H1 (cell line): ENCODE results near the gene KLHL21. TPM values are rescaled to one million over a fixed set of nuclear protein-coding genes. Genes with fewer than 3 reads are reported as not detected.

Experiments
- CTCF ChIA-PET: fragments of 300-600 bp; sonication (Branson Sonifier 250); formaldehyde crosslinking; loops from one replicate; lab custom pipeline; 2021; ENCODE audit not compliant: partially characterized antibody; lab: Charles Lee
- POLR2A ChIA-PET: fragments of 300-600 bp; sonication (Branson Sonifier 250); formaldehyde crosslinking; loops from one replicate; lab custom pipeline; 2021; ENCODE audit warnings: inconsistent platforms; ENCODE audit not compliant: partially characterized antibody; lab: Charles Lee
- DNase-seq, 2 experiments: peaks; one replicate each; pipeline versions ENCODE4 v3.0.0 to v3.0.0-alpha.2; 2010 to 2022; ENCODE audit warnings: low spot score in 2 of 2, low read depth in 1 of 2, mixed read lengths in 1 of 2
- FAIRE-seq: peaks from 2 replicates; lab custom pipeline; 2011; peaks lifted over from hg19 to GRCh38; lab: Jason Lieb, UNC
- H2AFZ ChIP-seq: 2 replicates; pipeline ENCODE4 v1.8.1; 2012; ENCODE audit warnings: low read length, inconsistent platforms
- H2AK5ac ChIP-seq: 2 replicates; pipeline ENCODE4 v1.6.1; 2013; ENCODE audit warnings: low read depth, low read length
- H2BK120ac ChIP-seq: replicated peaks from 2 replicates; pipeline ENCODE3; 2013; ENCODE audit warnings: low read depth, low read length, inconsistent platforms
- H2BK12ac ChIP-seq: 2 replicates; pipeline ENCODE4 v1.6.1; 2013; ENCODE audit warnings: low read depth, low read length
- H2BK15ac ChIP-seq: 2 replicates; pipeline ENCODE4 v1.6.1; 2013; ENCODE audit warnings: low read length
- H2BK20ac ChIP-seq: 2 replicates; pipeline ENCODE4 v1.6.1; 2013; ENCODE audit warnings: low read length
- H2BK5ac ChIP-seq: 2 replicates; pipeline ENCODE4 v1.6.1; 2013; ENCODE audit warnings: low read depth, low read length
- H3K14ac ChIP-seq: 2 replicates; pipeline ENCODE4 v1.6.1; 2013; ENCODE audit warnings: inconsistent platforms; ENCODE audit not compliant: insufficient read length
- H3K18ac ChIP-seq: 2 replicates; pipeline ENCODE4 v1.6.1; 2013; ENCODE audit warnings: low read length; ENCODE audit errors: extremely low read depth
- H3K23ac ChIP-seq: 2 replicates; pipeline ENCODE4 v1.6.1; 2013; ENCODE audit warnings: inconsistent platforms; ENCODE audit not compliant: insufficient read length
- H3K23me2 ChIP-seq: 2 replicates; pipeline ENCODE4 v1.6.1; 2013; ENCODE audit warnings: low read depth, low read length
- H3K27ac ChIP-seq: 2 replicates; pipeline ENCODE4 v1.6.1; 2011; ENCODE audit warnings: low read depth, low read length, inconsistent platforms
- H3K27me3 ChIP-seq, 4 experiments: replicated peaks in 1 of 4; 1 replicate in 1 of 4; 2 replicates in 3 of 4; pipeline versions ENCODE4 v1.6.1 to v1.8.1; 2011 to 2013; ENCODE audit warnings: low read length in 3 of 4, mild to moderate bottlenecking in 3 of 4, inconsistent platforms in 2 of 4, mixed read lengths in 2 of 4, moderate library complexity in 1 of 4; ENCODE audit not compliant: control insufficient read depth in 3 of 4, insufficient read depth in 3 of 4; ENCODE audit errors: extremely low read depth in 1 of 4
- H3K36me3 ChIP-seq, 4 experiments: 2 replicates each; pipeline versions ENCODE4 v1.6.1 to v1.8.1; 2011 to 2013; ENCODE audit warnings: mild to moderate bottlenecking in 4 of 4, low read length in 3 of 4, moderate library complexity in 2 of 4, control low read depth in 1 of 4, inconsistent platforms in 1 of 4; ENCODE audit not compliant: insufficient read depth in 4 of 4, control insufficient read depth in 2 of 4
- H3K4ac ChIP-seq: replicated peaks from 2 replicates; pipeline ENCODE3; 2013; ENCODE audit warnings: low read length, low read depth, mixed read lengths, inconsistent platforms; ENCODE audit not compliant: insufficient read length
- H3K4me1 ChIP-seq, 4 experiments: replicated peaks in 1 of 4; 1 replicate in 1 of 4; 2 replicates in 3 of 4; pipeline versions ENCODE4 v1.6.1 to v1.8.1; 2011 to 2013; ENCODE audit warnings: low read length in 3 of 4, inconsistent platforms in 2 of 4, mixed read lengths in 1 of 4; ENCODE audit not compliant: insufficient read depth in 4 of 4, control insufficient read depth in 3 of 4
- H3K4me2 ChIP-seq, 2 experiments: 2 replicates each; pipeline versions ENCODE4 v1.6.1 to v1.8.1; 2011 to 2013; ENCODE audit warnings: low read depth in 2 of 2, low read length in 2 of 2, control low read depth in 1 of 2, inconsistent platforms in 1 of 2, mild to moderate bottlenecking in 1 of 2; ENCODE audit not compliant: insufficient read depth in 1 of 2
- H3K4me3 ChIP-seq, 4 experiments: fragments of 200-600, 300-600 bp in 1 of 4; sonication (generic), shearing (Covaris generic), sonication (Bioruptor Twin) in 1 of 4; 2 replicates each; pipeline versions ENCODE4 v1.5.1 to v1.8.1; 2011 to 2016; ENCODE audit warnings: low read length in 4 of 4, low read depth in 3 of 4, control low read depth in 2 of 4, inconsistent platforms in 2 of 4, mild to moderate bottlenecking in 2 of 4, mixed read lengths in 1 of 4, moderate library complexity in 1 of 4; ENCODE audit not compliant: insufficient read depth in 2 of 4; ENCODE audit errors: extremely low read depth in 1 of 4
- H3K56ac ChIP-seq: replicated peaks from 2 replicates; pipeline ENCODE3; 2013; ENCODE audit warnings: low read depth, mild to moderate bottlenecking, mixed read lengths, low read length, inconsistent platforms; ENCODE audit not compliant: insufficient read length
- H3K79me1 ChIP-seq: 2 replicates; pipeline ENCODE4 v1.6.1; 2013; ENCODE audit warnings: low read depth, low read length, control low read depth
- H3K79me2 ChIP-seq, 2 experiments: 2 replicates each; pipeline versions ENCODE4 v1.6.1 to v1.8.1; 2012 to 2013; ENCODE audit warnings: low read length in 2 of 2, mild to moderate bottlenecking in 2 of 2, inconsistent platforms in 1 of 2; ENCODE audit not compliant: insufficient read depth in 2 of 2, control insufficient read depth in 1 of 2
- H3K9ac ChIP-seq, 4 experiments: replicated peaks in 1 of 4; 1 replicate in 1 of 4; 2 replicates in 3 of 4; pipeline versions ENCODE4 v1.6.1 to v1.8.1; 2011 to 2013; ENCODE audit warnings: low read depth in 3 of 4, low read length in 3 of 4, control low read depth in 2 of 4, mild to moderate bottlenecking in 2 of 4, moderate library complexity in 2 of 4, inconsistent platforms in 1 of 4; ENCODE audit errors: extremely low read depth in 1 of 4
- H3K9me3 ChIP-seq, 2 experiments: 2 replicates each; pipeline versions ENCODE4 v1.6.1 to v1.8.1; 2012 to 2013; ENCODE audit warnings: mild to moderate bottlenecking in 2 of 2, moderate library complexity in 2 of 2, control low read depth in 1 of 2, inconsistent platforms in 1 of 2, low read depth in 1 of 2, low read length in 1 of 2, mixed read lengths in 1 of 2; ENCODE audit not compliant: insufficient read depth in 2 of 2
- H4K20me1 ChIP-seq, 2 experiments: replicated peaks in 1 of 2; 2 replicates each; pipeline versions ENCODE3 to v1.8.1; 2011 to 2013; ENCODE audit warnings: inconsistent platforms in 2 of 2, low read length in 2 of 2, mild to moderate bottlenecking in 1 of 2; ENCODE audit not compliant: insufficient read depth in 2 of 2, control insufficient read depth in 1 of 2
- H4K5ac ChIP-seq: 2 replicates; pipeline ENCODE4 v1.6.1; 2013; ENCODE audit warnings: low read length, low read depth, mixed read lengths, inconsistent platforms; ENCODE audit not compliant: insufficient read length
- H4K8ac ChIP-seq: 2 replicates; pipeline ENCODE4 v1.8.0; 2013; ENCODE audit warnings: mild to moderate bottlenecking, moderate library complexity, low read length, inconsistent platforms; ENCODE audit not compliant: insufficient read depth; ENCODE audit errors: extremely low read depth
- H4K91ac ChIP-seq: replicated peaks from 2 replicates; pipeline ENCODE3; 2013; ENCODE audit warnings: low read length, mixed read lengths, inconsistent platforms; ENCODE audit not compliant: insufficient read length
- EP300 ChIP-seq, 2 experiments: IDR thresholded peaks; 1 replicate in 1 of 2; 2 replicates in 1 of 2; pipeline ENCODE4 v1.6.1; 2011 to 2012; ENCODE audit warnings: low read depth in 2 of 2, low read length in 2 of 2, mild to moderate bottlenecking in 2 of 2, borderline replicate concordance in 1 of 2, inconsistent platforms in 1 of 2, moderate library complexity in 1 of 2
- FOSL1 ChIP-seq: IDR thresholded peaks from 2 replicates; pipeline ENCODE4 v1.6.1; 2011; ENCODE audit warnings: mild to moderate bottlenecking, low read depth, low read length, moderate library complexity; ENCODE audit not compliant: insufficient read depth
- HDAC2 ChIP-seq, 2 experiments: fragments of 300-600 bp in 1 of 2; sonication (generic) in 1 of 2; IDR thresholded peaks; 2 replicates each; pipeline ENCODE4 v1.6.1; 2011 to 2012; ENCODE audit warnings: low read depth in 2 of 2, low read length in 2 of 2, mild to moderate bottlenecking in 2 of 2, moderate library complexity in 2 of 2, borderline replicate concordance in 1 of 2, inconsistent platforms in 1 of 2
- KDM4A ChIP-seq: IDR thresholded peaks from one replicate; pipeline ENCODE4 v1.7.1; 2012; ENCODE audit warnings: low read depth, mild to moderate bottlenecking, moderate library complexity, low read length, inconsistent platforms; ENCODE audit not compliant: severe bottlenecking
- RAD21 ChIP-seq, 2 experiments: IDR thresholded peaks in 1 of 2; conservative IDR thresholded peaks in 1 of 2; 2 replicates each; pipeline ENCODE4 v1.6.1; 2011; ENCODE audit warnings: low read depth in 2 of 2, low read length in 2 of 2, improper control_type of control experiment in 1 of 2, inconsistent platforms in 1 of 2, mild to moderate bottlenecking in 1 of 2, moderate library complexity in 1 of 2
- SIN3A ChIP-seq, 2 experiments: IDR thresholded peaks in 1 of 2; conservative IDR thresholded peaks in 1 of 2; 2 replicates each; pipeline ENCODE4 v1.6.1; 2011 to 2012; ENCODE audit warnings: low read length in 2 of 2, improper control_type of control experiment in 1 of 2, low read depth in 1 of 2, mild to moderate bottlenecking in 1 of 2
- SP2 ChIP-seq: IDR thresholded peaks from 2 replicates; pipeline ENCODE4 v1.6.1; 2012; ENCODE audit warnings: mild to moderate bottlenecking, low read length, inconsistent platforms
- TAF7 ChIP-seq: optimal IDR thresholded peaks from 2 replicates; pipeline ENCODE3; 2011; ENCODE audit warnings: low read depth, mild to moderate bottlenecking, inconsistent platforms, low read length, moderate library complexity, borderline replicate concordance
- YY1 ChIP-seq: IDR thresholded peaks from 2 replicates; pipeline ENCODE4 v1.6.1; 2011; ENCODE audit warnings: low read depth, mild to moderate bottlenecking, low read length
- WGBS, 2 experiments: shearing (Covaris generic) in 1 of 2; methylation state at CpG; one replicate each; pipeline versions ENCODE4 v1.1.6 to v1.1.7; 2013 to 2015; ENCODE audit warnings: low lambda C conversion rate in 2 of 2, mixed read lengths in 2 of 2, inconsistent platforms in 1 of 2, low coverage in 1 of 2, missing lambda C conversion rate in 1 of 2; ENCODE audit not compliant: insufficient replicate concordance in 2 of 2, insufficient coverage in 1 of 2, insufficient read length in 1 of 2; ENCODE audit errors: extremely low coverage in 1 of 2, missing lambda C conversion rate in 1 of 2; 5-methylcytosine and 5-hydroxymethylcytosine counted together
- polyA plus RNA-seq, 7 experiments: library from polyadenylated mRNA; depleted of rRNA in 3 of 7; stranded (reverse) in 5 of 7; unstranded in 2 of 7; fragments of >200 nt in 5 of 7; fragments of 200-250 nt in 2 of 7; gene quantifications; 1 replicate in 5 of 7; 2 replicates in 1 of 7; 4 replicates in 1 of 7; pipeline versions ENCODE4 v1.2.1 to v1.2.3, GENCODE V29; 2011 to 2013; ENCODE audit warnings: missing spikeins in 2 of 7, mixed read lengths in 2 of 7
- total RNA-seq: library from RNA; stranded (reverse); fragmentation: NEBNext Ultra II Directional; extraction: Animal tissue kit (Norgen Biotek cat#: 25700); gene quantifications from 2 replicates; pipeline ENCODE4 v1.2.1, GENCODE V29; 2021

Gene KLHL21
- total and polyA plus RNA-seq, 2 of the 8 experiments (the other 6 are each of a cell fraction or from before 2014, with no cell fraction given), result 11.9 to 22.3 TPM

DNA sequence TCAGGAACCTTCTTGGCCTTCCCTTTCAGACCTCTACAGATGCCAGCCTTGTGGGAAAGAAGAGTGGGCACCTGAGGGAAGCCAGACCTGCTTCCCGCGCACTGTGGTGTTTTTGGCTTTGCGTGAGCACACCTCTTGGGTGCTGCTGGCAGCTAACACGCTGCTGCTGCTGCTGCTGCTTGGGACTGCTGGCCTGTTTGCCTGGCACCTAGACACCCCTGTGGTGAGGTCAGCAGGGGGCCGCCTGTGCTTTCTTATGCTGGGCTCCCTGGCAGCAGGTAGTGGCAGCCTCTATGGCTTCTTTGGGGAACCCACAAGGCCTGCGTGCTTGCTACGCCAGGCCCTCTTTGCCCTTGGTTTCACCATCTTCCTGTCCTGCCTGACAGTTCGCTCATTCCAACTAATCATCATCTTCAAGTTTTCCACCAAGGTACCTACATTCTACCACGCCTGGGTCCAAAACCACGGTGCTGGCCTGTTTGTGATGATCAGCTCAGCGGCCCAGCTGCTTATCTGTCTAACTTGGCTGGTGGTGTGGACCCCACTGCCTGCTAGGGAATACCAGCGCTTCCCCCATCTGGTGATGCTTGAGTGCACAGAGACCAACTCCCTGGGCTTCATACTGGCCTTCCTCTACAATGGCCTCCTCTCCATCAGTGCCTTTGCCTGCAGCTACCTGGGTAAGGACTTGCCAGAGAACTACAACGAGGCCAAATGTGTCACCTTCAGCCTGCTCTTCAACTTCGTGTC, 23.9 kb downstream of the KLHL21 start:
- Histone ChIP-seq H3K79me2 (peaks cover 0 to 13% of the 10 kb centered on the region in 2 experiments; a peak in 1 of 4 replicates), H3K79me1 (peaks cover 5% of the 10 kb centered on the region), H3K4me2 (peak overlapping the region; percentile 70 to 87), H4K91ac (peak overlapping the region; percentile 52), H2BK12ac (peak overlapping the region; percentile 32), H3K4me3 (peak overlapping the region in 1 of 4 experiments; percentile 72; a peak in 3 of 8 replicates), H2AFZ (peak overlapping the region; percentile 34; the same call in 1 of the 2 replicates), H3K9me3 (no peaks in the 10 kb centered on the region), H3K27ac (peak overlapping the region; percentile 6; the same call in 1 of the 2 replicates), H2BK5ac (no peak overlapping the region; the same call in 1 of the 2 replicates), H2BK20ac (no peak overlapping the region), H3K4me1 (peaks cover 0 to 17% (median 15%) of the 10 kb centered on the region in 4 experiments; a peak in 6 of 7 replicates), H2BK120ac (no peak overlapping the region), H4K8ac (peak overlapping the region; percentile 72), H4K20me1 (peaks cover 0 to 12% of the 10 kb centered on the region in 2 experiments), H3K18ac (0 out of 2 replicates have a peak overlapping the region, but pooled peaks have one; percentile 15), H3K56ac (no peak overlapping the region), H4K5ac (no peak overlapping the region), H2AK5ac (peak overlapping the region; percentile 68), H3K27me3 (no peaks in the 10 kb centered on the region; a peak in 2 of 7 replicates), H3K23ac (no peak overlapping the region), H3K14ac (no peak overlapping the region), H3K4ac (peak overlapping the region; percentile 40), H3K36me3 (no peaks in the 10 kb centered on the region), H3K9ac (0 out of 7 replicates have a peak overlapping the region, but pooled peaks of 1 of the 4 experiments have one; percentile 8), H2BK15ac (peak overlapping the region; percentile 24; the same call in 1 of the 2 replicates), H3K23me2 (peaks cover 5% of the 10 kb centered on the region)
- 88% methylated on average over 14 of the region's 14 CpGs; no CpG with 5 or more reads in 1 of the 2 experiments for WGBS, 2 experiments
- POLR2A ChIA-PET, result interaction anchor here (1.1 to 17.4 kb wide), 4 partner anchors 9 to 53 kb away, joined by 5 to 196 read pairs (median 7); partner anchors contain the start of genes KLHL21, NOL9 and TAS1R1
- CTCF ChIA-PET, result interaction anchor here (1.7 to 4.3 kb wide), 2 partner anchors 9 to 25 kb away, joined by 3 to 23 read pairs; partner anchors contain the start of genes NOL9 and TAS1R1
- DNase-seq (no peak), FAIRE-seq (no peak)
- no peak for TF ChIP-seq HDAC2 (IDR thresholded peaks at IDR 0.05; ENCODE audit: borderline replicate concordance in 1 of 2, low read depth in 2 of 2, low read length in 2 of 2)
- TF ChIP-seq YY1, result no peak
- no peak for TF ChIP-seq TAF7
- TF ChIP-seq EP300 (IDR thresholded peaks at IDR 0.05; ENCODE audit: borderline replicate concordance in 1 of 2, low read depth in 2 of 2, low read length in 2 of 2), result no peak
- TF ChIP-seq SIN3A (conservative IDR thresholded peaks at IDR 0.05 in 1 of 2, IDR thresholded peaks at IDR 0.05 in 1 of 2; ENCODE audit: low read depth in 1 of 2, low read length in 2 of 2), result no peak
- TF ChIP-seq RAD21 (IDR thresholded peaks at IDR 0.05 in 1 of 2, conservative IDR thresholded peaks at IDR 0.05 in 1 of 2; ENCODE audit: low read depth in 2 of 2, low read length in 2 of 2), result no peak
- no peak for TF ChIP-seq SP2
- TF ChIP-seq KDM4A, result no peak
- TF ChIP-seq FOSL1, result no peak
